PFSK-1 (cell line): ENCODE results near the gene MAP4.

Source experiments
- POLR2AphosphoS5 ChIP-seq: IDR thresholded peaks from 2 replicates; pipeline ENCODE4 v1.6.1; 2012; ENCODE audit warnings: low read depth, mild to moderate bottlenecking, control low read depth, low read length, moderate library complexity
- REST ChIP-seq, 2 experiments: IDR thresholded peaks; 2 replicates each; pipeline versions ENCODE4 v1.6.1 to v1.8.0; 2011 to 2012; ENCODE audit warnings: low read depth in 2 of 2, low read length in 2 of 2, control low read depth in 1 of 2, inconsistent platforms in 1 of 2, mild to moderate bottlenecking in 1 of 2, moderate library complexity in 1 of 2; ENCODE audit not compliant: insufficient read depth in 1 of 2
- SIN3A ChIP-seq: IDR thresholded peaks from 2 replicates; pipeline ENCODE4 v1.6.1; 2012; ENCODE audit warnings: mild to moderate bottlenecking, low read length, moderate library complexity, borderline replicate concordance; ENCODE audit not compliant: insufficient read depth

- TF ChIP-seq REST (IDR thresholded peaks at IDR 0.05; ENCODE audit: insufficient read depth in 1 of 2, low read depth in 2 of 2, low read length in 2 of 2) (no peak), POLR2AphosphoS5 (no peak), SIN3A (no peak)
These were observed 66.2 kb downstream of the MAP4 start for GRCh38 chr3:47949979-47950378.
